Neuronal stem cell (in vitro differentiated cells): Measurements from ENCODE around the gene AGAP1.

Experiments
- DNase-seq: peaks from one replicate; pipeline ENCODE4 v3.0.0-alpha.2; 2013; ENCODE audit warnings: low spot score
- H2AFZ ChIP-seq: one replicate; pipeline ENCODE4 v1.6.1; 2013; ENCODE audit warnings: mild to moderate bottlenecking, low read length, inconsistent platforms
- H2AK5ac ChIP-seq: 2 replicates; pipeline ENCODE4 v1.6.1; 2013; ENCODE audit warnings: low read depth, mild to moderate bottlenecking, inconsistent platforms, low read length, moderate library complexity, mixed read lengths
- H2BK120ac ChIP-seq: 2 replicates; pipeline ENCODE4 v1.6.1; 2013; ENCODE audit warnings: low read depth, mild to moderate bottlenecking, inconsistent platforms, low read length, moderate library complexity, mixed read lengths
- H2BK12ac ChIP-seq: one replicate; pipeline ENCODE4 v1.6.1; 2013; ENCODE audit warnings: low read length, inconsistent platforms
- H2BK15ac ChIP-seq: 2 replicates; pipeline ENCODE4 v1.6.1; 2013; ENCODE audit warnings: mild to moderate bottlenecking, low read length, inconsistent platforms, mixed read lengths
- H2BK5ac ChIP-seq: one replicate; pipeline ENCODE4 v1.6.1; 2013; ENCODE audit warnings: inconsistent platforms, mild to moderate bottlenecking, low read length, moderate library complexity
- H3K14ac ChIP-seq: one replicate; pipeline ENCODE4 v1.6.1; 2013; ENCODE audit warnings: low read length, inconsistent platforms
- H3K18ac ChIP-seq: 2 replicates; pipeline ENCODE4 v1.6.1; 2013; ENCODE audit warnings: low read length, inconsistent platforms
- H3K23ac ChIP-seq: 2 replicates; pipeline ENCODE4 v1.6.1; 2013; ENCODE audit warnings: low read depth, mild to moderate bottlenecking, mixed read lengths, low read length, inconsistent platforms; ENCODE audit not compliant: poor library complexity
- H3K27ac ChIP-seq: replicated peaks from 3 replicates; pipeline ENCODE4 v1.5.1; 2013; ENCODE audit warnings: low read length, inconsistent platforms
- H3K27me3 ChIP-seq, 3 experiments: 2 replicates each; pipeline ENCODE4 v1.6.1; 2013; ENCODE audit warnings: low read length in 3 of 3, mild to moderate bottlenecking in 2 of 3, inconsistent platforms in 1 of 3, low read depth in 1 of 3, mixed read lengths in 1 of 3, moderate library complexity in 1 of 3; ENCODE audit not compliant: control insufficient read depth in 3 of 3, insufficient read depth in 3 of 3
- H3K36me3 ChIP-seq, 2 donors: replicated peaks in 1 of 2; 2 replicates each; pipeline ENCODE4 v1.6.1; 2013; ENCODE audit warnings: low read length in 2 of 2; ENCODE audit not compliant: control insufficient read depth in 2 of 2, insufficient read depth in 2 of 2
- H3K4ac ChIP-seq: 2 replicates; pipeline ENCODE4 v1.6.1; 2013; ENCODE audit warnings: inconsistent platforms, mild to moderate bottlenecking, low read length, moderate library complexity
- H3K4me1 ChIP-seq, 2 donors: 1 replicate in 1 of 2; 2 replicates in 1 of 2; pipeline ENCODE4 v1.6.1; 2013; ENCODE audit warnings: low read length in 2 of 2, low read depth in 1 of 2; ENCODE audit not compliant: control insufficient read depth in 2 of 2, insufficient read depth in 1 of 2
- H3K4me2 ChIP-seq: one replicate; pipeline ENCODE4 v1.6.1; 2013; ENCODE audit warnings: mild to moderate bottlenecking, low read length, inconsistent platforms; ENCODE audit not compliant: insufficient read depth, poor library complexity, severe bottlenecking
- H3K4me3 ChIP-seq, 2 donors: 2 replicates each; pipeline ENCODE4 v1.5.1; 2013; ENCODE audit warnings: low read length in 2 of 2, mild to moderate bottlenecking in 2 of 2, inconsistent platforms in 1 of 2, moderate library complexity in 1 of 2
- H3K79me1 ChIP-seq: one replicate; pipeline ENCODE4 v1.6.1; 2013; ENCODE audit warnings: low read depth, mild to moderate bottlenecking, inconsistent platforms, low read length, moderate library complexity
- H3K9ac ChIP-seq: one replicate; pipeline ENCODE4 v1.6.1; 2013; ENCODE audit warnings: mild to moderate bottlenecking, low read depth, low read length, inconsistent platforms; ENCODE audit not compliant: poor library complexity
- H3K9me3 ChIP-seq, 2 donors: replicated peaks in 1 of 2; 2 replicates each; pipeline versions ENCODE3 to v1.6.1; 2013; ENCODE audit warnings: low read length in 2 of 2, mild to moderate bottlenecking in 2 of 2, inconsistent platforms in 1 of 2, low read depth in 1 of 2, mixed read lengths in 1 of 2, moderate library complexity in 1 of 2; ENCODE audit not compliant: control insufficient read depth in 2 of 2, insufficient read depth in 1 of 2
- H4K8ac ChIP-seq: one replicate; pipeline ENCODE4 v1.6.1; 2013; ENCODE audit warnings: low read depth, mild to moderate bottlenecking, inconsistent platforms, low read length, moderate library complexity
- H4K91ac ChIP-seq: one replicate; pipeline ENCODE4 v1.6.1; 2013; ENCODE audit warnings: low read length, low read depth, mild to moderate bottlenecking, inconsistent platforms; ENCODE audit not compliant: poor library complexity
- WGBS, 2 donors: extraction: QIAGEN DNeasy Blood & Tissue Kit; methylation state at CpG; one replicate each; pipeline ENCODE4 v1.1.7; 2013; ENCODE audit warnings: missing lambda C conversion rate in 2 of 2, mixed read lengths in 1 of 2; ENCODE audit not compliant: insufficient read length in 2 of 2, insufficient replicate concordance in 1 of 2; ENCODE audit errors: extremely low coverage in 2 of 2; 5-methylcytosine and 5-hydroxymethylcytosine counted together

Gene AGAP1

GRCh38 chr2:235460548-235461047 lies 33.2 kb upstream of the AGAP1 start:
- Histone ChIP-seq H2BK120ac (no peak overlapping the region), H3K79me1 (no peaks in the 10 kb centered on the region), H2BK12ac (no peak overlapping the region), H3K14ac (no peak overlapping the region), H3K9ac (no peak overlapping the region), H3K4ac (no peak overlapping the region), H3K4me2 (no peak overlapping the region), H3K4me1 (no peaks in the 10 kb centered on the region), H2BK15ac (no peak overlapping the region), H3K4me3 (no peak overlapping the region), H3K27me3 (peaks cover 0 to 16% (median 0%) of the 10 kb centered on the region in 3 experiments), H3K27ac (no peak overlapping the region), H4K8ac (no peak overlapping the region), H2AK5ac (no peak overlapping the region), H4K91ac (no peak overlapping the region), H3K9me3 (no peaks in the 10 kb centered on the region), H2BK5ac (no peak overlapping the region), H3K36me3 (no peaks in the 10 kb centered on the region), H3K23ac (no peak overlapping the region), H3K18ac (no peak overlapping the region), H2AFZ (no peak overlapping the region)
- no CpG with 5 or more reads among the region's 8 CpGs for WGBS, 2 donors
- no peak for DNase-seq

- Histone ChIP-seq H4K91ac (no peak overlapping the region), H3K23ac (no peak overlapping the region), H3K9ac (no peak overlapping the region), H2BK120ac (no peak overlapping the region), H3K27me3 (peaks cover 0 to 16% (median 0%) of the 10 kb centered on the region in 3 experiments), H2AK5ac (no peak overlapping the region), H2BK5ac (no peak overlapping the region), H4K8ac (no peak overlapping the region), H3K18ac (no peak overlapping the region), H3K14ac (no peak overlapping the region), H3K4ac (no peak overlapping the region), H3K4me2 (no peak overlapping the region), H3K79me1 (no peaks in the 10 kb centered on the region), H3K36me3 (no peaks in the 10 kb centered on the region), H2AFZ (no peak overlapping the region), H3K4me1 (no peaks in the 10 kb centered on the region), H3K4me3 (no peak overlapping the region), H2BK15ac (no peak overlapping the region), H3K9me3 (no peaks in the 10 kb centered on the region), H3K27ac (no peak overlapping the region), H2BK12ac (no peak overlapping the region)
- no peak for DNase-seq
- WGBS, 2 donors = no CpG with 5 or more reads among the region's 12 CpGs
Measured at GRCh38 chr2:235461763-235462414, 32.0 kb upstream of the AGAP1 start.

- no peak overlapping the region for H3K18ac ChIP-seq
- no peaks in the 10 kb centered on the region for H3K4me1 ChIP-seq
- H3K36me3 ChIP-seq = no peaks in the 10 kb centered on the region
- H3K9me3 ChIP-seq = no peaks in the 10 kb centered on the region
- H3K4ac ChIP-seq = no peak overlapping the region
- H3K4me3 ChIP-seq = no peak overlapping the region
- no peaks in the 10 kb centered on the region for H3K79me1 ChIP-seq
- H2AFZ ChIP-seq = no peak overlapping the region
- H3K27ac ChIP-seq = no peak overlapping the region
- H2BK5ac ChIP-seq = no peak overlapping the region
- H4K8ac ChIP-seq = no peak overlapping the region
- H2BK120ac ChIP-seq = no peak overlapping the region
- no peak overlapping the region for H3K4me2 ChIP-seq
- H3K14ac ChIP-seq = no peak overlapping the region
- H2AK5ac ChIP-seq = no peak overlapping the region
- DNase-seq = no peak
- H4K91ac ChIP-seq = no peak overlapping the region
- no peak overlapping the region for H3K23ac ChIP-seq
- peaks cover 0 to 16% (median 0%) of the 10 kb centered on the region in 3 experiments for H3K27me3 ChIP-seq
- no peak overlapping the region for H3K9ac ChIP-seq
- no peak overlapping the region for H2BK15ac ChIP-seq
- H2BK12ac ChIP-seq = no peak overlapping the region
- WGBS, 2 donors = no CpG with 5 or more reads among the region's 4 CpGs
Measured at GRCh38 chr2:235462415-235462790, 31.4 kb upstream of the AGAP1 start.

- Histone ChIP-seq H3K23ac (peak overlapping the region; percentile 34), H3K4me2 (no peak overlapping the region), H2BK12ac (no peak overlapping the region), H3K9me3 (no peaks in the 10 kb centered on the region), H3K9ac (no peak overlapping the region), H2AK5ac (no peak overlapping the region), H3K4ac (no peak overlapping the region), H3K14ac (no peak overlapping the region), H2BK5ac (no peak overlapping the region), H2BK120ac (no peak overlapping the region), H2BK15ac (no peak overlapping the region), H4K8ac (no peak overlapping the region), H3K79me1 (no peaks in the 10 kb centered on the region), H4K91ac (no peak overlapping the region), H3K4me1 (peaks cover 0 to 1% of the 10 kb centered on the region in 2 donors), H3K27ac (no peak overlapping the region), H3K18ac (no peak overlapping the region), H3K27me3 (peaks cover 0 to 16% (median 0%) of the 10 kb centered on the region in 3 experiments), H2AFZ (no peak overlapping the region), H3K4me3 (no peak overlapping the region), H3K36me3 (no peaks in the 10 kb centered on the region)
- no peak for DNase-seq
- WGBS, 2 donors = no CpG with 5 or more reads among the region's 3 CpGs
Measured at GRCh38 chr2:235463893-235464292, 29.9 kb upstream of the AGAP1 start.
